SHP77 (cell line): ENCODE measurements around the gene RNFT1.
"Not testable (repeated sequence)": the region's sequence is repeated elsewhere in the genome, so short reads cannot be mapped to it uniquely, and the experiment has no call there.

Experiments used
- DNase-seq, 2 experiments: peaks; one replicate each; lab custom pipeline; 2025; lab: John Stamatoyannopoulos, UW

RNFT1 gene

GRCh38 chr17:59930121-59930520 lies 34.4 kb downstream of the RNFT1 start:
- DNase-seq: not testable (repeated sequence)

DNA sequence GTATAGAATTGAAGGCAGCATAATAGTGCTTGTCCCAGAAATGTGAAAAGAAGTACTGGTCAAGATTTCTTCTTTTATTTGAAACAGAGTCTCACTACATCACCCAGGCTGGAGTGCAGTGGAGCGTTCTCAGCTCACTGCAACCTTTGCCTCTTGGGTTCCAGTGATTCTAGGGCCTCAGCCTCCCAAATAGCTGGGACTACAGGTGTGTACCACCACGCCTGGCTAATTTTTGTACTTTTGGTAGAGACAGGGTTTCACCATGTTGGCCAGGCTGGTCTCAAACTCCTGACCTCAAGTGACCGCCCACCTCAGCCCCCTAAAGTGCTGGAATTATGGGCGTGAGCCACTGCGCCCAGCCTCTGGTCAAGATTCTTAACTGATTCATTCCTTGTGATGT lies 43.9 kb downstream of the RNFT1 start:
- DNase-seq: not testable (repeated sequence)

DNA sequence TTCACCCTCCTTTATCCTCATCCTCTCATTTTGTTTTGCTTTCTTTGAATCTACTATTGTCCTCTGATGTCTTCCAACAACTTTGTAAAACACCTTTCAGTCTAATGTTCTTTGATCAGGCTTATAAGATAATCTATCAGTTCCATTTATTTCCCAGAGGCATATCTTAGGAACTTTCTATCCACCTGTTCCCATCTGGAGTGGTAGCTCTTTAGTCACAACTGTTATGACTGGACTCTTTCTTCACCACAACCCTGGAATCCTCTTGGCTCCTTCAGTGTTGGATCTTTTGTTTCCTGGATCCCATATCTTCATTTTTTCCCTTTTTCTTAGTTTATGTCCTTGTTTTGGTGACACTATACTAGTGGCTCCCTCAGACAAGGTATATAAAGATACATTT lies 48.1 kb downstream of the RNFT1 start:
- DNase-seq: no peak

DNA sequence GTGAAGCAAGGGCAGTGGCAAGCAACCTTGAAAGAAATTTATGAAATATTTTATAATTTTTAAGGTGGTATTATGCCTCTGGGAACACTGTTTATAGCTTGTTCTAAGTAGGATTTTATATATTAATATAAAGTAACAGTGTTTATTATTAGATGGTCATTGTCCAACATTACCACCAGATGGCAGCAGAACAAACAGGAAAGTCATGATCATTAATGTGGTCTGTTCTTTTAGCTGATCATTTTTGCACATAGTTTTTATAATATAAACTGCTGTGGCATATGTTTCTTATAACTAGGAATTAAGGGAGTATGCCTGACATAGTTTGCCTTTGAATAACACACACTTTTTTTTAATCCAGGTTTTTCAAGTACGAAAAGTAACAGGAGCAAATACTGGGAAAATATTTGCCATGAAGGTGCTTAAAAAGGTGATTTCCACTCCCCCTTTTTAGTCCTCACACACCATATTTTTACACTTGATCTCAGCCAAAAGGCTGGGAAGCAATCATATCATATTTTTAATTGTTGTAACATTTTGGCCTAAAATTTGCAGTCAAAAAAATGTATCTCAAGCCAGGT lies 50.2 kb downstream of the RNFT1 start:
- peak; percentile 0 to 11 for DNase-seq

GRCh38 chr17:59907467-59907866 lies 57.1 kb downstream of the RNFT1 start:
- DNase-seq: no peak

DNA sequence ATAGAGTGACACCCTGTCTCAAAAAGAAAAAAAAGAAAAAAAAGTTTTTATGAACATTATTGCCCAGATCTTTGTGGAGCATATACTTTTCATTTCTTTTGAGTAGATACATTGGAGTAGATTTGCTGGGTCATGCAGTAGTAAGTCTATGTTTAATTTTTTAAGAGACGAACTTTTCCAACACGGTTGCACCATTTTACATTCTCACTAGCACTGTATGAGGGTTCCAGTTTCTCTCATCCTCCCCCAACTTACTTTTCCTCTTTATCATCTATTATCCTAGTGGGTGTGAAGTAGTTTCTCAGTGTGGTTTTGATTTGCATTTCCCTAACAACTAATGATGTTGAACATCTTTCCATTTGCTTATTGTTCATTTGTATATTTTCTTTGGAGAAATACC lies 61.1 kb downstream of the RNFT1 start:
- no peak for DNase-seq
